Measurements from ENCODE around the gene FAHD1.

The FAHD1 gene

DNA sequence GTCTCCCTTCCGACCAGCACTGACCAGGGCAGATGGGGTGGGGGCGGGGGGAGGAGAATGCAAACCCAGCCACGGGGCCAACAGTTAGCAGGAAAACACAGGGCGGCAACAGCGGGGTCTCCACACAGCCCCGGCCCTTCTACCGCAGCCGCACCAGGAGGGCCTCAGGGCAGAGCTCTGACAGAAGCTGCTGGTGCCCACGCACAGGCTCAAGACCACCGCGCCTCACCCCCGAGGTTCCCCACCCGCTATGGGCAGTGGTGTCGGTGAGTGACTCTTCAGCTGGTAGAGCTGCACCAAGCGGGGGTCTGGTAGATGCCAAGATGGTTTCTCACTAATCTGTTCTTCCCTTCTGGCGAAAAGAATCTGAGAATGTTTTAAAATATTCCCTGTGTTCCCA, 16.5 kb upstream of the FAHD1 start:
- H3K9ac ChIP-seq (ENCODE audit: low read length): no peak overlapping the region

DNA sequence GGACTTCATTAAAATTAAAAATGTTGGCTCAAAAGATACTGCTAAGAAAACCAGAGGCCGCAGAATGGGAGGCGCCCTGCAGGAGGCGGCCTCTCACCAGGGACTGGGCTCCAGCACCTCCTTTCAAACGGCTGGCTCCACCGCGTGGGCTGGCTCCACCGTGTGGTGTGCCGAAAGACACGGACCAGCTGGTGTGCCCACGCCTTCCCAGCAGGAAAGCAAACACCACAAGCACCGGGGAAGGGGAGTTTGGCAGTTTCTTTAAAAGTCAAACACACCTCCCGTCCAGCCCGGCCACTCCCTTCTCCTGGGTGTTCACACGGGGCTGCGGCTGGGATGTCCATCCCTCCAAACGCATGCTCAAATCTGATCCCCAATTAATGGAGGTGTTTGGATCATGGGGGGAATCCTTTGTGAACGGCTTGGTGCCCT, 14.3 kb upstream of the FAHD1 start:
- Histone ChIP-seq H3K4me1 (ENCODE audit: control insufficient read depth, insufficient read depth, low read length) (peaks cover 6% of the 10 kb centered on the region), H3K27me3 (ENCODE audit: control insufficient read depth, insufficient read depth, low read length) (no peaks in the 10 kb centered on the region), H3K9ac (ENCODE audit: low read length) (no peak overlapping the region), H3K4me3 (ENCODE audit: low read length) (no peak overlapping the region), H3K36me3 (ENCODE audit: control insufficient read depth, insufficient read depth, low read length) (no peaks in the 10 kb centered on the region), H3K9me3 (ENCODE audit: control insufficient read depth, low read length) (no peaks in the 10 kb centered on the region)

More for the DNA sequence above, 16.5 kb upstream of the FAHD1 start:
- Histone ChIP-seq H3K4me1 (ENCODE audit: control insufficient read depth, insufficient read depth, low read length) (peaks cover 6% of the 10 kb centered on the region), H3K4me3 (ENCODE audit: low read length) (no peak overlapping the region), H3K27me3 (ENCODE audit: control insufficient read depth, insufficient read depth, low read length) (no peaks in the 10 kb centered on the region), H3K36me3 (ENCODE audit: control insufficient read depth, insufficient read depth, low read length) (peaks cover 5% of the 10 kb centered on the region), H3K9me3 (ENCODE audit: control insufficient read depth, low read length) (no peaks in the 10 kb centered on the region)

DNA sequence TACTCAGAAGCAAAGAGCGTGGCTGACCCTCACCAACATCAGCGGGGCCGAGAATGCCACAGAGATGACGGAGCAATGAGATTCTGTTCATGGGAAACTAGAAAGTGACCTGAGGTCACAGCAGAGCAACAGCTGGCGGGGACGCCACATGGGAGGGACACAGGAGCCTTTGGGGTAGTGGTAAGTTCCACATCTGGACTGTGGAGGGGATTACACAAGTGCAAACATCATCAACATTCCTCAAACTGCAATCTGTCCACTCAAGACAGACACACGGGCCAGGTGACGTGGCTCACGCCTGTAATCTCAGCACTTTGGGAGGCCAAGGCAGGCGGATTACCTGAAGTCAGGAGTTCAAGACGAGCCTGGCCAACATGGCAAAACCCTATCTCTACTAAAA, 11.5 kb upstream of the FAHD1 start:
- Histone ChIP-seq H3K36me3 (ENCODE audit: control insufficient read depth, insufficient read depth, low read length) (no peaks in the 10 kb centered on the region), H3K9ac (ENCODE audit: low read length) (no peak overlapping the region), H3K4me3 (ENCODE audit: low read length) (no peak overlapping the region), H3K9me3 (ENCODE audit: control insufficient read depth, low read length) (no peaks in the 10 kb centered on the region), H3K27me3 (ENCODE audit: control insufficient read depth, insufficient read depth, low read length) (no peaks in the 10 kb centered on the region), H3K4me1 (ENCODE audit: control insufficient read depth, insufficient read depth, low read length) (peaks cover 6% of the 10 kb centered on the region)

DNA sequence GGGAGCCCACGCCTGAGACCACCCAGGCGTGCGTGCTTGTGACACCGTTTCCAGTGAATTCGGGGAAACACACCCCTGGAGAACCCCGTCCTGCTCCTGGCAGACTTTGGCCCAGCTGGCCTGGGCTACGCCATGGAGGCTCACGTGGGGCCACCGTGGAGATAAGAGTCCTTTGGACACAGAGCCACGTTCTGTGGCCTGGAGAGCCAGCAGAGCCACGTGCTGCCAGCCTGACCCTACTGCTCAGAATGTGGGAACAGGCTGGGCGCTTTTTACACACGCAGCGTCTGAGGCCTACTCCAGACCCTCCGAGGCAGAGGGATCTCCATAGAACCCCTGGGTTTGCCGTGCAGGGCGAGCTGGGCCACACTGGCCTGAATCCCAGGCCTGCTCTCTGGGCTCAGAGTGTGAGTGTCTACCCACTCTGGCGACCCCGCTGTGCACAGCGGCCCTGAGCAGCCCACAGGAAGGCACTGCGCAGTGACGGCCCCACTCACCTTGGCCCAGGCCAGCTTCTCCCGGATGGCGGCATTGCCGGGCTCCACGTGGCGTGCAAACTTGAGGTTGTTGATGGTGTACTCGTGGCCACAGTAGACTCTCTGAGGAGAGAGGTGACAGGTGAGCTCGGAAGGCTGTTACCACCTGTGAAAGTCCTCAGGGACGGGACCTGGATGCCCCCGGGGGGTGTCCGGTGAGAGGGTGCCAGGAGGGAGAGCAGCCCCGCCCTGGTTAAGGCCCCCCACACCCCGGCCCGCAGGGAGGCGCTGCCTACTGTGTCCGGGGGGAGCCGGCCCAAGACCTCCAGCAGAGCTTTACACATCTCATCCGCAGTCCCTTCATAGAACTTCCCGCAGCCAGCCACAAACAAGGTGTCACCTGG, 10.4 kb upstream of the FAHD1 start:
- no peak overlapping the region for H3K4me3 ChIP-seq (ENCODE audit: low read length)
- H3K4me1 ChIP-seq (ENCODE audit: control insufficient read depth, insufficient read depth, low read length): peaks cover 6% of the 10 kb centered on the region
- no peaks in the 10 kb centered on the region for H3K36me3 ChIP-seq (ENCODE audit: control insufficient read depth, insufficient read depth, low read length)
- H3K9ac ChIP-seq (ENCODE audit: low read length): no peak overlapping the region
- no peaks in the 10 kb centered on the region for H3K27me3 ChIP-seq (ENCODE audit: control insufficient read depth, insufficient read depth, low read length)
- no peaks in the 10 kb centered on the region for H3K9me3 ChIP-seq (ENCODE audit: control insufficient read depth, low read length)

DNA sequence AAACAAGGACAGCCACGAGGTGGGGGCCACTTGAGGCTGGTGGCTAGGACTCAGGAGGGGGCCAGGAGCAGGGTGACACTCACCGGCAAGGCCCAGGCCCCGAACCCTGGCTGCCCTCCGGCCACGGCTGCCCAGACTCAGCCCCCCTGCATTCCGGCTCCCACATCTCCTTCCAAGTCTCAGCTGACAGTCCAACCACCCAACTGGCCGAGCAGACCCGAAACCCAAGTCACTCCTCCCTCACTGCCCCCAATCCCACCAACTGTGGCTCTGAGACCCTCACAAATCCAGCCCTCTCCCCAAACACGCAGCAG, 9.8 kb upstream of the FAHD1 start:
- Histone ChIP-seq H3K9me3 (ENCODE audit: control insufficient read depth, low read length) (no peaks in the 10 kb centered on the region), H3K4me3 (ENCODE audit: low read length) (no peak overlapping the region), H3K9ac (ENCODE audit: low read length) (no peak overlapping the region), H3K4me1 (ENCODE audit: control insufficient read depth, insufficient read depth, low read length) (peaks cover 6% of the 10 kb centered on the region), H3K36me3 (ENCODE audit: control insufficient read depth, insufficient read depth, low read length) (no peaks in the 10 kb centered on the region), H3K27me3 (ENCODE audit: control insufficient read depth, insufficient read depth, low read length) (no peaks in the 10 kb centered on the region)

DNA sequence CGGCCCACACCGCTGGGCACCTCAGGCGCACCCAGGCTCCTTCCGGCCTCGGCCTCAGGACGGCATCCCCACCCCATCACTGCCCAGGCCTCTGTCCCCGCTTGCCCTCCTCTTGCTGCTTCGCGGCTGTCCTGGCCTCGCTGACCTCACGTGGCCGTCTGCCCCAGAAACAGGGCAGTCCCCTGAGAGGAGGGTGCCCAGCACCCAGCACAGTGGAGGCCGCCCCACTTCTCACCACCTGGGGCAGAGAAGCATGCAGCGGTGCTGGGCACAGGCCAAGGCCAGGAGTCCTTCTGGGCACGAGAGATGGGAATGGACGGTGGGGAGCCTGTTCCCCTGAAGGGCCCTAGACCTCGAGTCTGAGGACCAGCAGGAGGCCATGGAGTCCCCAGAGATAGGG, 9.3 kb upstream of the FAHD1 start:
- Histone ChIP-seq H3K27me3 (ENCODE audit: control insufficient read depth, insufficient read depth, low read length) (no peaks in the 10 kb centered on the region), H3K36me3 (ENCODE audit: control insufficient read depth, insufficient read depth, low read length) (no peaks in the 10 kb centered on the region), H3K9me3 (ENCODE audit: control insufficient read depth, low read length) (no peaks in the 10 kb centered on the region), H3K4me1 (ENCODE audit: control insufficient read depth, insufficient read depth, low read length) (peaks cover 4% of the 10 kb centered on the region), H3K4me3 (ENCODE audit: low read length) (no peak overlapping the region), H3K9ac (ENCODE audit: low read length) (no peak overlapping the region)

DNA sequence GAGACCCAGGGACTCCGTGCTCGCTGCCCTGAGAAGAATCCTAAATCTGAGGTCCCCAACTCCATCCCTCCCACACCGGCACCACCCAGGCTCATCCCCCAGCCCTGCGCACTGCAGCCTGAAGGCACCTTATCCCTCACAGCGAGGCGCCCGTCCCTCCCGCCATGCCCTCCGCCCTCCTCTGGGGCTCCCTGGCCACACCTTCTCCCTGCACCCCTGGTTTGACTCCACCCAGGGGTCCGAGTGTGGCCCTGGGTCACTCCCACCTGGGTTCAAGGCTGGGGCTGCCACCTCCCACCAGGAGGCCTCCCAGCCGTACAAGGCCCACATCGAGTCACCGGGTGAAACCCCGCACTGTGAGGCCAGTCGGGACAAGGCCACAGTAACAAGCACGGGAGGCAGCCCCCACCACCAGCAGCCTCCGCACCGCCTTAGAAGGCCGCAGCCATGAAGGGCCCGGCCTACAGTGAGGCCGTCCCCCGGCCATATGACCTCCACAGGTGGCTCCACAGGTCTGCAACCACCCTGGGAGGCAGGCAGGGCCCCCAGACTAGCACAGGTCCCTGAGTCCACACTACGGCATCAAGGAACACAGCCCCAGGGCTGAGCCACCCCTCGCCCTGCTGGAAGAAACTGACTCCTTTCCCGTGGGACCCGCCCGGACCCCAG, 8.7 kb upstream of the FAHD1 start:
- no peaks in the 10 kb centered on the region for H3K27me3 ChIP-seq (ENCODE audit: control insufficient read depth, insufficient read depth, low read length)
- H3K4me3 ChIP-seq (ENCODE audit: low read length): no peak overlapping the region
- H3K36me3 ChIP-seq (ENCODE audit: control insufficient read depth, insufficient read depth, low read length): no peaks in the 10 kb centered on the region
- H3K9ac ChIP-seq (ENCODE audit: low read length): no peak overlapping the region
- no peaks in the 10 kb centered on the region for H3K4me1 ChIP-seq (ENCODE audit: control insufficient read depth, insufficient read depth, low read length)
- H3K9me3 ChIP-seq (ENCODE audit: control insufficient read depth, low read length): no peaks in the 10 kb centered on the region

DNA sequence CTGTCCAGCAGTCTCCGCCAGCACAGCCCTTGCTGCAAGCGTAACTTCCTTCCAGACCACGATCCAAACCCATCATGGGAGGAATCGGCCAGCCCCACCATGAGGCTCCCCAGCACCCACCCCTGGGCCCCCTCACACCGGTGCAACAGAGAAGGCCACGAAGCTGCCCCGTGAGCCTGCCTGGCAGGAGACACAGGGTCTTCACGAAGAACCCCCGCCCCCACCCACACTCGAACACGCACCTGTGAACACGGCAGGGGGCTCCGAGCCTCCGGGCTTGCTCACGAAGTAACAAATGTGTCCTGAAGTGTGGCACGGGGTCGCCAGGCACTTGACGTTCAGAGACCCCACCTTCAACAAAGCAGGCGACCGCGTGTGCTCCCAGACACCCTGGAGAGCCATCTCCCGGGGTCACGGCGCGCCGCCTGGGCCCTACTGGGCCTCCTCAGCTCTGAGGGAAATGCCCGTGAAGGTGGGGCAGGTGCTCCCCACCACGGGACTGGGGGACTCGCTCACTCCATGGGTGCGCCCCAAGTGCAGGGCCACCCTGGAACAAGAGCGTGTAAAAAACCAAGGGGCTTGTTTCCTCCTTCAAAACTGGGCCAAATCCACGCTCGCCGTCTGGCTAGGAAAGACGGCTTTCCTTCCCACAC, 8.0 kb upstream of the FAHD1 start:
- Histone ChIP-seq H3K4me3 (ENCODE audit: low read length) (no peak overlapping the region), H3K27me3 (ENCODE audit: control insufficient read depth, insufficient read depth, low read length) (no peaks in the 10 kb centered on the region), H3K36me3 (ENCODE audit: control insufficient read depth, insufficient read depth, low read length) (no peaks in the 10 kb centered on the region), H3K4me1 (ENCODE audit: control insufficient read depth, insufficient read depth, low read length) (no peaks in the 10 kb centered on the region), H3K9me3 (ENCODE audit: control insufficient read depth, low read length) (no peaks in the 10 kb centered on the region), H3K9ac (ENCODE audit: low read length) (no peak overlapping the region)

DNA sequence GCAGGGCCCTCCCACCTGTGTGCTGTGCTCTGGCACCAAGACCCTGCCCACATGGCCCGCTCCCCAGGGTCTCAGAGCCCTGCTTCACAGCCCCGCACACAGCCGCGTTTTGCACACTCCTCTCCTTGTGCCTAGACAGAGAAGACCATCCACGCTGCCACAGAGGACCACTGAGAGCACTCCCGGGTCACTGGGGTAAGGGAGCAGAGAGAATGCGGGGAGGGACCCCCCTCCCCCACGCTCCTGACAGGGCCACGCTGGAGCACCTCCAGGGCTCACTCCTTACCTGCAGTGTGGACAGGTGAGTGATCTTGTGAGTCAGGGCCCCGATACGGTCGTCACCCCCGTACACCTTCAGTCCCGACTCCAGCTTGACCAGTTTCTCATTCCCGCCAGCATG, 7.4 kb upstream of the FAHD1 start:
- no peak overlapping the region for H3K4me3 ChIP-seq (ENCODE audit: low read length)
- no peaks in the 10 kb centered on the region for H3K27me3 ChIP-seq (ENCODE audit: control insufficient read depth, insufficient read depth, low read length)
- no peak overlapping the region for H3K9ac ChIP-seq (ENCODE audit: low read length)
- H3K4me1 ChIP-seq (ENCODE audit: control insufficient read depth, insufficient read depth, low read length): no peaks in the 10 kb centered on the region
- no peaks in the 10 kb centered on the region for H3K9me3 ChIP-seq (ENCODE audit: control insufficient read depth, low read length)
- no peaks in the 10 kb centered on the region for H3K36me3 ChIP-seq (ENCODE audit: control insufficient read depth, insufficient read depth, low read length)

DNA sequence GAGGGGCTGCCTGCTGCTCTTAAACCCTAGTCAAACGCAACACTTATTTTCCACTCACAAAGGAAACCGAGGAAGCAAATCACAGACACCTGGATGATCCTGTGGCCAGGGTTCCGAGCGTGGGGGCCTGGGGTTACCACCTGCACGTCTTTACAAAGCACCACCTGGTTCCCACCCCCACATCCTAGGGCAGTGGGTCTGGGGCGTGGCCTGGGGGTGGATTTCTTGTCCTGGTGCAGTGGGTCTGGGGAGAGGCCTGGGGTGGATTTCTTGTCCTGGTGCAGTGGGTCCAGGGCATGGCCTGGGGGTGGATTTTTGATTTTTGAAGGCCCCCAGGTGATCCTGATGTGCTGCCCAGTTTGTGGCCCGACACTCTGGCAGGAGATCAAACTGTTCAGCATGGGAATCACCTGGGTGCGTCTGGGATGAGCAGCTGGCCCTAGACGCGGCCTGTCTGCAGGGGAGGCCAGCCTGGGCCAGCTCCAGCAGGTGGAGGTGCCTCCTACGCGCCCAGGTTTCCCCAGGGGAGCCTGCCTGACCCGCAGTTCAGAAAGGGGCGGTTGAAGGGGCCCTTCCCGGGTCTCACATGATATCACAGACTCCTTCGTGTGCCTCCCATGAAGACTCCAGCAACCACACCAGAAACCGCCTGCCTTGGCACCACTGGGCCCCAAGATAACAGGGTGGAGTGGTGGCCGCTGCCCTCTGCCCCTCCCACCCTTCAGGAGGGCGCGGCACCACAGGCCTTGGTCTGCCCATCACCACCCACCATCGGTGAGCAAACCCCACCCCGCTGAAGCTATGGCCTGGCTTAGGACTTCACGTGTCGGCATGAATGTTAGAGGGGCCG, 6.7 kb upstream of the FAHD1 start:
- Histone ChIP-seq H3K36me3 (ENCODE audit: control insufficient read depth, insufficient read depth, low read length) (no peaks in the 10 kb centered on the region), H3K4me1 (ENCODE audit: control insufficient read depth, insufficient read depth, low read length) (peaks cover 6% of the 10 kb centered on the region), H3K9me3 (ENCODE audit: control insufficient read depth, low read length) (no peaks in the 10 kb centered on the region), H3K27me3 (ENCODE audit: control insufficient read depth, insufficient read depth, low read length) (no peaks in the 10 kb centered on the region), H3K4me3 (ENCODE audit: low read length) (no peak overlapping the region), H3K9ac (ENCODE audit: low read length) (no peak overlapping the region)

DNA sequence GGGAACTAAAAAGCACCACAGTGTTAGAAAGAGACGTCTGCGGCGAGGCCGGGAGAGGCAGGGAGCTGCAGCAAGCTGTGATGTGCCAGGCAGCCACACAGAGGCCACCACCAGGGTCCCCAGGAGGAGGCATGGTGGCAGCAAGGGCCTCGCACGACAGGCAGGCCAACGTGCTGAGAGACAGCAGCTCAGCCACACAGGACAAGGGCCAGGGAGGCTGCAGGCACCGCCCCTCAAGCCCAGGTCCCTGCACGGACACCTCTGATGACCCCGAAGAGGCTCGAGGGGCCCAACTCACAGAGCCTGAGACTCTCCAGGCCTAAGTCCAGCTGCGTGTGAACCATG, 6.1 kb upstream of the FAHD1 start:
- Histone ChIP-seq H3K4me3 (ENCODE audit: low read length) (no peak overlapping the region), H3K4me1 (ENCODE audit: control insufficient read depth, insufficient read depth, low read length) (peaks cover 12% of the 10 kb centered on the region), H3K36me3 (ENCODE audit: control insufficient read depth, insufficient read depth, low read length) (no peaks in the 10 kb centered on the region), H3K9me3 (ENCODE audit: control insufficient read depth, low read length) (no peaks in the 10 kb centered on the region), H3K27me3 (ENCODE audit: control insufficient read depth, insufficient read depth, low read length) (no peaks in the 10 kb centered on the region), H3K9ac (ENCODE audit: low read length) (no peak overlapping the region)
